Gastrocnemius medialis (tissue), 4 donors: Measurements from ENCODE around the gene FCF1.

Experiments
- CTCF ChIP-seq, 5 experiments: fragments of 450-650 bp in 3 of 5; fragments of 200-600 bp in 2 of 5; sonication (generic) in 2 of 5; IDR thresholded peaks in 4 of 5; conservative IDR thresholded peaks in 1 of 5; 1 replicate in 4 of 5; 2 replicates in 1 of 5; pipeline ENCODE4 v1.5.1; 2016 to 2019; ENCODE audit warnings: antibody characterized with exemption in 5 of 5, mild to moderate bottlenecking in 3 of 5, moderate library complexity in 3 of 5
- POLR2A ChIP-seq, 2 donors: fragments of 450-650 bp; IDR thresholded peaks; one replicate each; pipeline ENCODE4 v1.6.1; 2017; ENCODE audit warnings: antibody characterized with exemption in 2 of 2, mild to moderate bottlenecking in 2 of 2, moderate library complexity in 2 of 2

GRCh38 chr14:74683406-74683805, 29.5 kb upstream of the FCF1 start:
- TF ChIP-seq POLR2A (IDR thresholded peaks at IDR 0.05) (no peak), CTCF (IDR thresholded peaks at IDR 0.05 in 4 of 5, conservative IDR thresholded peaks at IDR 0.05 in 1 of 5) (no peak)
